HG03354 (cell line): ENCODE measurements around the gene PNPLA7.
A peak's percentile ranks its signal among the peaks of the same experiment; 100 is the strongest.
"Not testable (repeated sequence)": the region's sequence is repeated elsewhere in the genome, so short reads cannot be mapped to it uniquely, and the experiment has no call there.

Experiments used
- ATAC-seq: cut with Tn5 transposase; IDR thresholded peaks from one replicate; pipeline ENCODE4 v1.9.1; 2021; ENCODE audit warnings: mild to moderate bottlenecking; ENCODE audit not compliant: unreplicated experiment, poor library complexity, severe bottlenecking

Gene PNPLA7

GRCh38 chr9:137550231-137550621, at the start of gene PNPLA7:
TSS of gene PNPLA7 (minus strand) at chr9:137550402. CDS start at chr9:137550197, 205 bp downstream.
- no peak for ATAC-seq

GRCh38 chr9:137598943-137599342, 48.7 kb upstream of the PNPLA7 start:
- ATAC-seq, result no peak

GRCh38 chr9:137596577-137596976, 46.4 kb upstream of the PNPLA7 start:
- not testable (repeated sequence) for ATAC-seq

GRCh38 chr9:137593176-137593575, 43.0 kb upstream of the PNPLA7 start:
- no peak for ATAC-seq

GRCh38 chr9:137592767-137593166, 42.6 kb upstream of the PNPLA7 start:
- no peak for ATAC-seq

GRCh38 chr9:137590469-137591383, 40.5 kb upstream of the PNPLA7 start, which contains the start of gene ZMYND19:
TSS of gene ZMYND19 (minus strand) at chr9:137590512. CDS start at chr9:137590263, 249 bp downstream.
- peak; percentile 82 for ATAC-seq

GRCh38 chr9:137590123-137590468, 39.9 kb upstream of the PNPLA7 start:
- ATAC-seq, result no peak

- peak; percentile 27 for ATAC-seq
Observed at GRCh38 chr9:137589441-137590122, 39.4 kb upstream of the PNPLA7 start.

- no peak for ATAC-seq
Observed at GRCh38 chr9:137588891-137589290, 38.7 kb upstream of the PNPLA7 start.

GRCh38 chr9:137588311-137588710, 38.1 kb upstream of the PNPLA7 start:
- no peak for ATAC-seq

GRCh38 chr9:137586854-137587253, 36.7 kb upstream of the PNPLA7 start:
- no peak for ATAC-seq

GRCh38 chr9:137583957-137584356, 33.8 kb upstream of the PNPLA7 start:
- ATAC-seq, result no peak

GRCh38 chr9:137583347-137583746, 33.1 kb upstream of the PNPLA7 start:
- ATAC-seq, result no peak

- no peak for ATAC-seq
Observed at GRCh38 chr9:137582286-137582860, 32.2 kb upstream of the PNPLA7 start.

GRCh38 chr9:137581361-137582285, 31.4 kb upstream of the PNPLA7 start:
- no peak for ATAC-seq

GRCh38 chr9:137580954-137581322, 30.7 kb upstream of the PNPLA7 start:
- no peak for ATAC-seq

GRCh38 chr9:137580209-137580953, 30.2 kb upstream of the PNPLA7 start:
- no peak for ATAC-seq

- ATAC-seq, result no peak
Observed at GRCh38 chr9:137579259-137579604, 29.0 kb upstream of the PNPLA7 start.
